H9 (cell line): ENCODE measurements around the gene MAP3K21. TPM values are rescaled to one million over a fixed set of nuclear protein-coding genes. Genes with fewer than 3 reads are reported as not detected.

ENCODE experiments used
- DNase-seq: peaks from one replicate; pipeline ENCODE4 v3.0.0-alpha.2; 2017
- H2AFZ ChIP-seq: one replicate; pipeline ENCODE4 v1.6.1; 2013; ENCODE audit warnings: mild to moderate bottlenecking, low read length, control low read depth, moderate library complexity
- H2AK5ac ChIP-seq: 2 replicates; pipeline ENCODE4 v1.6.1; 2013; ENCODE audit warnings: low read length, control low read depth, mixed read lengths; ENCODE audit not compliant: insufficient read length
- H2BK120ac ChIP-seq: one replicate; pipeline ENCODE4 v1.6.1; 2013; ENCODE audit warnings: low read depth, mild to moderate bottlenecking, low read length, control low read depth, inconsistent platforms; ENCODE audit not compliant: poor library complexity, severe bottlenecking
- H2BK12ac ChIP-seq: 2 replicates; pipeline ENCODE4 v1.6.1; 2013; ENCODE audit warnings: low read length, control low read depth, mixed read lengths, low read depth; ENCODE audit not compliant: insufficient read length
- H2BK15ac ChIP-seq: 2 replicates; pipeline ENCODE4 v1.6.1; 2013; ENCODE audit warnings: low read depth, low read length, control low read depth
- H2BK20ac ChIP-seq: one replicate; pipeline ENCODE4 v1.6.1; 2013; ENCODE audit warnings: low read depth, mild to moderate bottlenecking, low read length, control low read depth, inconsistent platforms; ENCODE audit not compliant: poor library complexity, severe bottlenecking
- H2BK5ac ChIP-seq: 2 replicates; pipeline ENCODE4 v1.6.1; 2013; ENCODE audit warnings: low read length, control low read depth, mixed read lengths; ENCODE audit not compliant: insufficient read length
- H3K14ac ChIP-seq: 2 replicates; pipeline ENCODE4 v1.6.1; 2013; ENCODE audit warnings: low read length, control low read depth; ENCODE audit not compliant: insufficient read depth
- H3K18ac ChIP-seq: 2 replicates; pipeline ENCODE4 v1.6.1; 2013; ENCODE audit warnings: low read depth, mild to moderate bottlenecking, mixed read lengths, low read length, control low read depth; ENCODE audit not compliant: insufficient read length
- H3K23ac ChIP-seq: 2 replicates; pipeline ENCODE4 v1.6.1; 2013; ENCODE audit warnings: low read length, control low read depth, mixed read lengths, low read depth; ENCODE audit not compliant: insufficient read length
- H3K23me2 ChIP-seq: 2 replicates; pipeline ENCODE4 v1.6.1; 2013; ENCODE audit warnings: low read depth, mild to moderate bottlenecking, mixed read lengths, low read length, control low read depth; ENCODE audit not compliant: insufficient read length, poor library complexity, severe bottlenecking
- H3K27ac ChIP-seq: 2 replicates; pipeline ENCODE4 v1.5.1; 2013; ENCODE audit warnings: low read length, control low read depth, mixed read lengths, low read depth; ENCODE audit not compliant: insufficient read length
- H3K27me3 ChIP-seq: 2 replicates; pipeline ENCODE4 v1.6.1; 2013; ENCODE audit warnings: low read length, control low read depth, inconsistent platforms; ENCODE audit not compliant: insufficient read depth
- H3K4ac ChIP-seq: 2 replicates; pipeline ENCODE4 v1.6.1; 2013; ENCODE audit warnings: low read depth, mild to moderate bottlenecking, control low read depth, inconsistent platforms, low read length, moderate library complexity
- H3K4me1 ChIP-seq: 2 replicates; pipeline ENCODE4 v1.6.1; 2013; ENCODE audit warnings: low read length, control low read depth, inconsistent platforms; ENCODE audit not compliant: insufficient read depth
- H3K4me2 ChIP-seq: 2 replicates; pipeline ENCODE4 v1.6.1; 2013; ENCODE audit warnings: low read length, control low read depth, mixed read lengths; ENCODE audit not compliant: insufficient read length, insufficient read depth
- H3K56ac ChIP-seq: 2 replicates; pipeline ENCODE4 v1.6.1; 2013; ENCODE audit warnings: low read depth, mild to moderate bottlenecking, mixed read lengths, low read length, control low read depth; ENCODE audit not compliant: insufficient read length
- H3K79me1 ChIP-seq: 2 replicates; pipeline ENCODE4 v1.6.1; 2013; ENCODE audit warnings: low read depth, mild to moderate bottlenecking, moderate library complexity, low read length, control low read depth, inconsistent platforms; ENCODE audit not compliant: insufficient read depth, poor library complexity, severe bottlenecking
- H3K79me2 ChIP-seq: 2 replicates; pipeline ENCODE4 v1.6.1; 2013; ENCODE audit warnings: low read length, control low read depth, inconsistent platforms; ENCODE audit not compliant: insufficient read depth
- H3K9ac ChIP-seq: 2 replicates; pipeline ENCODE4 v1.6.1; 2013; ENCODE audit warnings: low read length, control low read depth, mixed read lengths; ENCODE audit not compliant: insufficient read length; ENCODE audit errors: extremely low read depth
- H3K9me3 ChIP-seq: one replicate; pipeline ENCODE4 v1.6.1; 2013; ENCODE audit warnings: low read depth, low read length, inconsistent platforms; ENCODE audit not compliant: control insufficient read depth
- H3T11ph ChIP-seq: one replicate; pipeline ENCODE4 v1.6.1; 2013; ENCODE audit warnings: mild to moderate bottlenecking, low read length, control low read depth, inconsistent platforms
- H4K20me1 ChIP-seq: one replicate; pipeline ENCODE4 v1.6.1; 2013; ENCODE audit not compliant: control insufficient read depth, insufficient read length, insufficient read depth
- H4K5ac ChIP-seq: 2 replicates; pipeline ENCODE4 v1.6.1; 2013; ENCODE audit warnings: low read depth, mild to moderate bottlenecking, mixed read lengths, low read length, control low read depth; ENCODE audit not compliant: insufficient read length
- H4K8ac ChIP-seq: replicated peaks from 2 replicates; pipeline ENCODE4 v1.6.1; 2013; ENCODE audit warnings: low read length, control low read depth, mixed read lengths, low read depth; ENCODE audit not compliant: insufficient read length
- H4K91ac ChIP-seq: 2 replicates; pipeline ENCODE4 v1.6.1; 2013; ENCODE audit warnings: low read depth, mild to moderate bottlenecking, moderate library complexity, mixed read lengths, low read length, control low read depth; ENCODE audit not compliant: insufficient read length
- H3K27ac Mint-ChIP-seq, 3 experiments: 2 replicates in 2 of 3; 3 replicates in 1 of 3; pipeline ENCODE4 v1.8.0; 2020 to 2021; ENCODE audit warnings: mixed read lengths in 3 of 3, mild to moderate bottlenecking in 1 of 3, moderate library complexity in 1 of 3
- H3K27me3 Mint-ChIP-seq: 2 replicates; pipeline ENCODE4 v1.8.0; 2021; ENCODE audit warnings: low read depth, mild to moderate bottlenecking, moderate library complexity, mixed read lengths
- H3K36me3 Mint-ChIP-seq, 3 experiments: 2 replicates in 2 of 3; 3 replicates in 1 of 3; pipeline ENCODE4 v1.8.0; 2020 to 2021; ENCODE audit warnings: low read depth in 3 of 3, mixed read lengths in 3 of 3; ENCODE audit not compliant: insufficient read depth in 1 of 3
- H3K4me1 Mint-ChIP-seq, 2 experiments: 2 replicates each; pipeline ENCODE4 v1.8.0; 2020; ENCODE audit warnings: mixed read lengths in 2 of 2
- H3K4me3 Mint-ChIP-seq, 2 experiments: 2 replicates in 1 of 2; 3 replicates in 1 of 2; pipeline ENCODE4 v1.8.0; 2020 to 2021; ENCODE audit warnings: mild to moderate bottlenecking in 2 of 2, mixed read lengths in 2 of 2, moderate library complexity in 1 of 2
- H3K9me3 Mint-ChIP-seq, 2 experiments: 2 replicates in 1 of 2; 3 replicates in 1 of 2; pipeline ENCODE4 v1.8.0; 2020; ENCODE audit warnings: mild to moderate bottlenecking in 2 of 2, mixed read lengths in 2 of 2, moderate library complexity in 1 of 2
- CTCF ChIP-seq: fragments of 200-600 bp; sonication (generic); conservative IDR thresholded peaks from 3 replicates; pipeline ENCODE4 v1.8.0; 2021; ENCODE audit warnings: antibody characterized with exemption, mild to moderate bottlenecking
- WGBS: extraction: QIAGEN DNeasy Blood & Tissue Kit; methylation state at CpG from one replicate; pipeline ENCODE4 v1.1.7; 2013; ENCODE audit warnings: missing lambda C conversion rate, low lambda C conversion rate, mixed read lengths; ENCODE audit not compliant: insufficient read length; ENCODE audit errors: extremely low coverage; 5-methylcytosine and 5-hydroxymethylcytosine counted together
- total RNA-seq: library from RNA; stranded (reverse); gene quantifications from 2 replicates; pipeline ENCODE4 v1.2.1, GENCODE V29; 2021

MAP3K21 gene
- total RNA-seq, 1 experiment from 2014 or later: 11.7 TPM

GRCh38 chr1:233349137-233349536 is 21.6 kb downstream of the MAP3K21 start:
- Histone ChIP-seq H3K27me3 (no peaks in the 10 kb centered on the region), H3K23ac (no peak overlapping the region), H3K79me1 (no peaks in the 10 kb centered on the region), H2BK120ac (no peak overlapping the region), H4K20me1 (no peaks in the 10 kb centered on the region), H2BK5ac (no peak overlapping the region), H3K14ac (no peak overlapping the region), H2BK12ac (no peak overlapping the region), H3K9ac (no peak overlapping the region), H3T11ph (no peak overlapping the region), H2AFZ (no peak overlapping the region), H2BK15ac (no peak overlapping the region), H4K8ac (no peak overlapping the region), H3K27ac (no peak overlapping the region), H4K5ac (no peak overlapping the region), H2BK20ac (no peak overlapping the region), H3K4me1 (no peaks in the 10 kb centered on the region), H4K91ac (no peak overlapping the region), H3K79me2 (no peaks in the 10 kb centered on the region; the same call in 1 of the 2 replicates), H3K4me2 (no peak overlapping the region), H3K56ac (no peak overlapping the region), H3K23me2 (no peaks in the 10 kb centered on the region), H3K9me3 (no peaks in the 10 kb centered on the region), H3K4ac (no peak overlapping the region), H2AK5ac (no peak overlapping the region), H3K18ac (no peak overlapping the region)
- DNase-seq: no peak
- peaks cover 10 to 15% (median 11%) of the 10 kb centered on the region in 3 experiments for H3K36me3 Mint-ChIP-seq
- H3K9me3 Mint-ChIP-seq: peaks cover 0 to under 1% of the 10 kb centered on the region in 2 experiments; a peak in 2 of 5 replicates
- WGBS: no CpG with 5 or more reads among the region's 5 CpGs
- H3K27ac Mint-ChIP-seq: no peak overlapping the region
- no peaks in the 10 kb centered on the region for H3K27me3 Mint-ChIP-seq
- no peak for TF ChIP-seq CTCF
- H3K4me1 Mint-ChIP-seq: peaks cover 8 to 12% of the 10 kb centered on the region in 2 experiments
- no peak overlapping the region for H3K4me3 Mint-ChIP-seq
